HepG2 (cell line): ENCODE measurements around the gene FXYD5.

ENCODE experiments used
- FOXP4 ChIP-seq: sonication (generic); formaldehyde crosslinking; IDR thresholded peaks from 2 replicates; pipeline ENCODE4 v1.4.0; 2020; ENCODE audit warnings: missing genetic modification reagents
- POLR2A ChIP-seq, 2 experiments: IDR thresholded peaks; 2 replicates each; pipeline ENCODE4 v1.6.1; 2011; ENCODE audit warnings: low read depth in 2 of 2, low read length in 2 of 2, mild to moderate bottlenecking in 1 of 2, moderate library complexity in 1 of 2; ENCODE audit not compliant: insufficient read depth in 1 of 2
- SIN3A ChIP-seq: IDR thresholded peaks from 2 replicates; pipeline ENCODE4 v1.6.1; 2011; ENCODE audit warnings: low read depth, mild to moderate bottlenecking, control low read depth, low read length, borderline replicate concordance
- TOE1 ChIP-seq: sonication (generic); formaldehyde crosslinking; IDR thresholded peaks from 2 replicates; pipeline ENCODE4 v1.4.0; 2020; ENCODE audit warnings: mild to moderate bottlenecking, missing genetic modification reagents
- YEATS4 ChIP-seq: sonication (generic); formaldehyde crosslinking; IDR thresholded peaks from 2 replicates; pipeline ENCODE4 v1.4.0; 2020; ENCODE audit warnings: missing genetic modification reagents, borderline replicate concordance
- ZNF20 ChIP-seq: sonication (generic); formaldehyde crosslinking; IDR thresholded peaks from 2 replicates; pipeline ENCODE4 v1.4.0; 2020; ENCODE audit warnings: mild to moderate bottlenecking, moderate library complexity, missing genetic modification reagents
- ZNF24 ChIP-seq: fragments of 450-650 bp; IDR thresholded peaks from 2 replicates; pipeline ENCODE4 v1.6.1; 2017; ENCODE audit warnings: antibody characterized with exemption, mild to moderate bottlenecking
- TF ChIP-seq, protein P1 (sequence below), 2 experiments: IDR thresholded peaks; 2 replicates each; pipeline ENCODE4 v1.6.1; 2011 to 2012; ENCODE audit warnings: low read length in 2 of 2, borderline replicate concordance in 1 of 2, low read depth in 1 of 2, mild to moderate bottlenecking in 1 of 2, moderate library complexity in 1 of 2

DNA sequence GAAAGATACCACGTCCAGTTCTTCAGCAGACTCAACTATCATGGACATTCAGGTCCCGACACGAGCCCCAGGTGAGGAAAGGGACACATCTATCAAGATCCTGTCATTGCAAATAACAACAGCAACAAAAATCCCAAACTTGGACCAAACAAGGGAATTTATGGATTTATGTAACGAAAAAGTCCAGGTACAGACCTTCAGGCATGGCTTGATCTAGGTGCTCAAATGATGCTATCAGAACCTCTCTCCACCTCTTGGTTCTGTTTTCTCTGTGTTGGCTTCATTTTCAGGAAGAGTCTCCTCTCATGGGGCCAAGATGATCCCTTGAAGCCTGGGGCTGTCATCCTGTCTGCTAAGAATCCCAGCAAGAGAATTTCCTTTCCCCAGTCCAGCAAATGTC lies 2.9 kb downstream of the FXYD5 start:
- TF ChIP-seq POLR2A (IDR thresholded peaks at IDR 0.05; ENCODE audit: insufficient read depth in 1 of 2, low read depth in 2 of 2, low read length in 2 of 2): no peak
- no peak for TF ChIP-seq SIN3A
- no peak for TF ChIP-seq FOXP4 (CRISPR knock-in tag)
- no peak for TF ChIP-seq YEATS4 (CRISPR knock-in tag)
- TF ChIP-seq ZNF24: no peak
- TF ChIP-seq ZNF20 (CRISPR knock-in tag): no peak
- TF ChIP-seq, protein P1, sequence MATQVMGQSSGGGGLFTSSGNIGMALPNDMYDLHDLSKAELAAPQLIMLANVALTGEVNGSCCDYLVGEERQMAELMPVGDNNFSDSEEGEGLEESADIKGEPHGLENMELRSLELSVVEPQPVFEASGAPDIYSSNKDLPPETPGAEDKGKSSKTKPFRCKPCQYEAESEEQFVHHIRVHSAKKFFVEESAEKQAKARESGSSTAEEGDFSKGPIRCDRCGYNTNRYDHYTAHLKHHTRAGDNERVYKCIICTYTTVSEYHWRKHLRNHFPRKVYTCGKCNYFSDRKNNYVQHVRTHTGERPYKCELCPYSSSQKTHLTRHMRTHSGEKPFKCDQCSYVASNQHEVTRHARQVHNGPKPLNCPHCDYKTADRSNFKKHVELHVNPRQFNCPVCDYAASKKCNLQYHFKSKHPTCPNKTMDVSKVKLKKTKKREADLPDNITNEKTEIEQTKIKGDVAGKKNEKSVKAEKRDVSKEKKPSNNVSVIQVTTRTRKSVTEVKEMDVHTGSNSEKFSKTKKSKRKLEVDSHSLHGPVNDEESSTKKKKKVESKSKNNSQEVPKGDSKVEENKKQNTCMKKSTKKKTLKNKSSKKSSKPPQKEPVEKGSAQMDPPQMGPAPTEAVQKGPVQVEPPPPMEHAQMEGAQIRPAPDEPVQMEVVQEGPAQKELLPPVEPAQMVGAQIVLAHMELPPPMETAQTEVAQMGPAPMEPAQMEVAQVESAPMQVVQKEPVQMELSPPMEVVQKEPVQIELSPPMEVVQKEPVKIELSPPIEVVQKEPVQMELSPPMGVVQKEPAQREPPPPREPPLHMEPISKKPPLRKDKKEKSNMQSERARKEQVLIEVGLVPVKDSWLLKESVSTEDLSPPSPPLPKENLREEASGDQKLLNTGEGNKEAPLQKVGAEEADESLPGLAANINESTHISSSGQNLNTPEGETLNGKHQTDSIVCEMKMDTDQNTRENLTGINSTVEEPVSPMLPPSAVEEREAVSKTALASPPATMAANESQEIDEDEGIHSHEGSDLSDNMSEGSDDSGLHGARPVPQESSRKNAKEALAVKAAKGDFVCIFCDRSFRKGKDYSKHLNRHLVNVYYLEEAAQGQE (IDR thresholded peaks at IDR 0.05; ENCODE audit: borderline replicate concordance in 1 of 2, low read depth in 1 of 2, low read length in 2 of 2): no peak
- no peak for TF ChIP-seq TOE1 (CRISPR knock-in tag)
